22Rv1 (cell line): ENCODE measurements around the gene ENDOV.

Source experiments
- ZFX ChIP-seq: fragments of 450-650 bp; IDR thresholded peaks from 2 replicates; pipeline ENCODE4 v1.6.1; 2017; ENCODE audit warnings: antibody characterized with exemption, borderline replicate concordance
- TF ChIP-seq, protein P1 (sequence below): fragments of 450-650 bp; IDR thresholded peaks from 2 replicates; pipeline ENCODE4 v1.5.1; 2017; ENCODE audit warnings: mild to moderate bottlenecking

DNA sequence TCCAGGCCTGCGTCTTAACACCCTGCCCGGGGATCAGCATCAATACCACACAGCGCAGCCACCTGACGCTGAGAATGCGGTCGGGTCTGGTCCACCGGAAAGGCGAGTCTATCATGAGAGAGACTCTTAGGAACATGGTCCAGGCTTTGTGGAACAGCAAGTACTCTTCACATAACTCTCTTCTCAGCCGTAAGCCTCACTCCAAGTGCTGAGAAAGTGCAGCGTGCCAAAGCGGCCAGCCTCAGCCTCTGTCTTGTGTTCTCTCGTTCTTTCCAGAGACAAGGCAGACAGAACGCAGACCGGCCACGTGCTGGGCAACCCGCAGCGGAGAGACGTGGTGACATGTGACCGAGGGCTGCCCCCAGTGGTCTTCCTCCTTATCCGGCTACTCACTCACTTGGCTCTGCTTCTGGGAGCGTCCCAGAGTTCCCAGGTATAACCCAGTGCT lies 34.4 kb upstream of the ENDOV start:
- TF ChIP-seq, protein P1, sequence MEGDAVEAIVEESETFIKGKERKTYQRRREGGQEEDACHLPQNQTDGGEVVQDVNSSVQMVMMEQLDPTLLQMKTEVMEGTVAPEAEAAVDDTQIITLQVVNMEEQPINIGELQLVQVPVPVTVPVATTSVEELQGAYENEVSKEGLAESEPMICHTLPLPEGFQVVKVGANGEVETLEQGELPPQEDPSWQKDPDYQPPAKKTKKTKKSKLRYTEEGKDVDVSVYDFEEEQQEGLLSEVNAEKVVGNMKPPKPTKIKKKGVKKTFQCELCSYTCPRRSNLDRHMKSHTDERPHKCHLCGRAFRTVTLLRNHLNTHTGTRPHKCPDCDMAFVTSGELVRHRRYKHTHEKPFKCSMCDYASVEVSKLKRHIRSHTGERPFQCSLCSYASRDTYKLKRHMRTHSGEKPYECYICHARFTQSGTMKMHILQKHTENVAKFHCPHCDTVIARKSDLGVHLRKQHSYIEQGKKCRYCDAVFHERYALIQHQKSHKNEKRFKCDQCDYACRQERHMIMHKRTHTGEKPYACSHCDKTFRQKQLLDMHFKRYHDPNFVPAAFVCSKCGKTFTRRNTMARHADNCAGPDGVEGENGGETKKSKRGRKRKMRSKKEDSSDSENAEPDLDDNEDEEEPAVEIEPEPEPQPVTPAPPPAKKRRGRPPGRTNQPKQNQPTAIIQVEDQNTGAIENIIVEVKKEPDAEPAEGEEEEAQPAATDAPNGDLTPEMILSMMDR: no peak
- TF ChIP-seq ZFX: no peak
